NCI-H345 treated with DMSO at 0.1 percent for 48 hours (cell line): ENCODE measurements around the gene TNS3.

Experiments used
- DNase-seq: peaks from one replicate; lab custom pipeline; 2025; ENCODE audit not compliant: unreplicated experiment; lab: John Stamatoyannopoulos, UW

TNS3 gene

DNA sequence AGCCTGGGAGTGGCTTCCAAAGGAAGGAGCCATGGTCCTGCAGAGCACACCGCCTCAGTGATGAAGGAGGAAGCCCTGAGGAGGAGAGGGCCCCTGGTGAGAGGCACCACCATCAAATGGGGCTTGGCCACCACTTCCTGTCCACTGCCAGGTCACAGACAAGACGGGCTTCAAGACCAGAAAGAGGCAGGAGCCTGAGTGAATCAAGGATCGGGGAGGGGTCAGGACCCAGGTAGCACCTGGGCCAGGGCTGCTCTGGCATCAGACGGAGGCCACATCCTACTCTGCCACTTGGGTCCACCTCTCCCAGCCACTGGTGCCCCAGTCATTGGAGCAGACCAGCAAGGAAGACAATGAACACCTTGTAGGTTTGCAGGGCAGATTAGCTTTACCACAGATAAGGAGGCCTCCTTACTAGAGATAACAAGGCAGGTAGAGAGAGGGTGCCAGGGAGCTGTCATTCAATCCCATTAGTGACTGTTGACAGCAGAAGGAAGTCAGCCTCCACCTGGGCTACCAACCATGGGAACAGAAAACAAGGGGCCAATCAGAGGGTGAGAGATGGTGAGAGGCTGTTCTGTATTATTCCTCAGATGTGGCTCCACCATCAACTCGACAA lies 143.4 kb downstream of the TNS3 start:
- no peak for DNase-seq

DNA sequence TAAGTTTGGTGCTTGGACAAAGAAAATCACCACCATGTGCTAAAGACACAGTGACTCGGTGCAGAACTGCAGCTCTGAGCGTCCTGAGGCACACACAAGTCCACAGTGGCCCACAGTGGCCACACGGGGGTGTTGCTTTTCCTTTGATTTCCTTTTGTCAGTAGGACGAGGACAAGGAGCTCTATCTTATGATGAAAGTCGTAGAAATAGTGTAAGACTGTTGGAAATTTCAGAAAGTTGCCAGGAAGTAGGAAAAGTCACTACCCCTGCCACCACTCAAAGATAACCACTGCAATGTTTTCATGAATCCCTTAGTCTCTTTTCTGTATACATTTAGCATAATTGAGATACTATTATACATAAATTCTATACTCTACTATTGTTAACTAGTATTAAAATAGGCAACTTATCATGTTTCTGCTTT lies 146.0 kb downstream of the TNS3 start:
- no peak for DNase-seq

DNA sequence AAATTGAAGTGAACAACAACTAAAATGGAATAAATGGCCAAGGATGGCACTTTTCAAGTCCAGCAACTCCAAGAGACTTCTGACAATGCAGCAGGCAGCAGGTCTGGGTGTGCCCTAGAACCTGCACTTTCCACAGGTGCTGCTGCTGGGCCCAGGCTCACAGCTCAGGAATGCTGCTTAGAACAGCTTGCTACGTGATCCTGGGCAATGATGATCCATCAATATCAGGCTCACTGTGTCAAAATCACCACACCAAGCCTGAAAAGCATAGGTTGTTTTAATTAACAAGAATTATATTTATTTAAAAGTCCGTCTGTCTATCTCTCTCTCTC lies 148.4 kb downstream of the TNS3 start:
- no peak for DNase-seq

DNA sequence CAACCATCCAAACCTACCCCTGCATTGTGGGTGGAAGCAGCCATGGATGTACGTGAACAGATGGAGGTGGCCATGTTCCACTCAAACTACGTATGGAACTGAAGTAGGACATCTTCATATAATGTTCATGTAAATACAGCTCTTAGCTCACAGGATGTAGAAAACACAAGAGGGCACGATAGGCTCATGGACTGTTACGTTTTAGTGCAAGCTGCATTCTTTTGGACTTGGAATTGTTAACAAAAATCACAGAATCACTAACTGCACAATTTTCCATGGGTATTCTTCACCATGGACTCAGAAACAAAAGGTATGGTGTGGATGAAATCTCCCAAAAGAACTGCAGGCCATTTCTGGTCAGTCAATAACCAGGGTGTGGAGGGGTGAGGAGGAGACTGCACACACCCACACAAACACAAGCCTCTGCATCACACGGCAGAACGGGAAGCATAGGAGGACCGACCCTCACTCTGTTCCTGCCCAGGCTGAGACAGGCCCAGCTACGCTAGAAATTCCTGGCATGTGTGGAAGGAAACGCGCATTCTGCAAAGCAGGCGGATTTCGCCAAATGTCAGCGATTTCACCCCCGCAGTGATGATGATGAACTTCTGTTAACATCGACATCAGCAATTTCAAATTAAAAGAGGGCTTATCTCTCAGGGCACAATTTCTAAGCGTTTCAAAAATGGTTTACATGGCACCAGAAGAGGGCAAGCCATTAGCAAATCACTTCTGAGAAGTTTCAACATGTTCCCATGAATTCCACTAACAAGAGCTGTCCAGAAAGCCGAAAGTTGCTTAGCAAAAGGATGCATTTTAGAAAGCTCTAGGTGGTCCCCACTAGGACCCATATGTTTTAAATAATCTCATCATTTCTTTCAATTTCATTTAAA lies 149.0 kb downstream of the TNS3 start:
- DNase-seq = no peak

DNA sequence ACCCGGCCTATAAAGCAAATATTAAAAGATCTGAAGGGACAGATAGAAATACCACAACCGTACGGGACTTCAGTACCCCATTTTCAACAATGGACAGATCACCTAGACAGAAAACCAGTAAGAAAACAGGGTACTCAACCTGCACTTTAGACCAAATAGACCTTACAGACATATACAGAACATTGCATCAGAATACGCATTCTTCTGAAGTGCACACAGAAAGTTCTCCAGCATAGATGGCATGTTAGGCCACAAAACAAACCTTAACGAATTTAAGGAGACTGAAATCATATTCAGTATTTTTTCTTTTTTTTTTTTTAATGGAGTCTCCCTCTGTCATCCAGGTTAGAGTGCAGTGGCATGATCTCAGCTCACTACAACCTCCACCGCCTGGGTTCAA lies 151.5 kb downstream of the TNS3 start:
- DNase-seq = no peak

DNA sequence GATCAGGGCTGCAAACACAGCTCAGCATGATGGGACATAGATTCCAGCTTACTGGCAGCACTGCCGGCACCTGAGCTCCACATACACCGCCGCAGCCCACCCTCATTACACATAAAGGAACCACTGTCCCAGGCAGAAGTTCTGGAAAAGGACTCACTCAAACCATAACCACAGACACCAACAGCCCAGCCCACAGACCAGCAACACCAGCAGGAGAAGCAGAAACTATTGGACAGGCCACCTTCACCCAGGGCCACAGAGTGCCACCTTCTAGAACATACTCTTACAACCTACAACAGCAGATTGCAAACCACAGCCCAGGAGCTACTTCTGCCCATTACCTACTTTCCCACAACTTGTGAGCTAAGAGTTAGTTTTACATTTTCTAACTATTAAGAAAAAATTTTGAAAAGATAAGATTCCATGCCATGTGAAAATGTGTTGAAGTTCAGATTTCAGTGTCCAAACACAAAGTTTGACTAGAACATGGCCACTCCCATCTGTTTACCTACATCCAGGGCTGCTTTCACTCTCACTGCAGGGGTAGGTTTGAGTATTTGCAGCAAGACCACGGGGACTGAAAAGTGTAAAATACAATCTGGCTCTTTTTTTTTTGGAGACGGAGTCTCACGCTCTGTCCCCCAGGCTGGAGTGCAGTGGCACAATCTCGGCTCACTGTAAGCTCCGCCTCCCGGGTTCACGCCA lies 153.0 kb downstream of the TNS3 start:
- no peak for DNase-seq

DNA sequence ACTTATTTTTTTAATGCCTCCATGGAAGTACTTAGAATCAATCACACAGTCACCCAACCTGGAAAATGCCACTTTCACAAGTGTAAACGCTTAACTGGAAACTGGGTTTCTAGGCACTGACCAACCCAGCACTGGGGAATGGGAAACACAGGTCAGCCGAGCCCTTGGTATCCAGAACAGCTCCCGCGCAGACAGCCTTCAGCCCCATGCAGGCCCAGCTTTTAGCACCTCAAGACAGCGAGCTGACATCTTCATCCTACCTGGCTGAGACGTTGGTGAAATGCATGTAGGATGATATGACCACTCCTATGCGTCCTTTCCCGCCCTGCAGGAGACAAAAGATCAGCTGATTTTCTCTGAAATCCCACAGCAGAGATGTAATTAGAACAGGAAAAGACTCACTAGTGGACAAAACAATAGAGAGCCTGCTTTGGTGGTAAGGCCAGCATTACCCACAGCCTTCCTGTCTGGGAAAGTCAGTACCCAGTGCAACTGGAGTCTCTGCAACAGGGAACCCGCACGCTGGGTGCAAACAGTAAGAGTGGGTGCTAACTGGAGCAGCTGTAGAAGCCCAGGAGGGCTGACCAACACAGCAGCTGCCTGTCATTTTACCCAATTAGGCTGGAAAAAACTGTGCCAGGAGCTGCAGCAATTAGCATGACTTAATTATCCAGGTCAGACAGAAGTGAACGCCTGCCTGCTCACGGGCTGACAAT lies 153.7 kb downstream of the TNS3 start:
- DNase-seq = no peak

DNA sequence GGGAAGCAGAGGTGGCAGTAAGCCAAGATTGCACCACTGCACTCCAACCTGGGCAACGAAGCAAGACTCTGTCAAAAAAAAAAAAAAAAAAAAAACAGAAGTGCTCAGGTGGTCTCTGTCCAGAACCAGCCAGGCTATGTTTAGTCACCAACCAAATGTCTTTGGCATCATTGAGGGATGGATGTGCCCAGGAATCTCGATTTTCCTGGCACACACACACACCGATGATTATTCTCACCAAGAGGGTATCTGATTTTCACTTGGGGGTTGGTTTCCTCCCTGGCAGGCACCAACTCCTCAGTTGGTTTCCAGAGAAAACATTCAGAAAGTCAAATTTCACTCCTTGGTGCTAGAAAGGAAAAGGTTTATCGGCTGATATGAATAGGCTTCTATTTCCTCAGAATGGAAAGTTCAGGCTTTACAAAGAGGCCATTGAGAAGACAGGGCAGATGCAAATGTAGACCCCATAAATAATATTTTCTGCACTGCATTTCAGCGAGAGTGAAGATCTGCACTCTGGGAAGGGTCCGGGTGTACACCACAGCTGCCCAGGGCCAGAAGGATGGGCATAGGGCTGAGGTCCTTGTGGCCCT lies 154.8 kb downstream of the TNS3 start:
- DNase-seq = no peak

DNA sequence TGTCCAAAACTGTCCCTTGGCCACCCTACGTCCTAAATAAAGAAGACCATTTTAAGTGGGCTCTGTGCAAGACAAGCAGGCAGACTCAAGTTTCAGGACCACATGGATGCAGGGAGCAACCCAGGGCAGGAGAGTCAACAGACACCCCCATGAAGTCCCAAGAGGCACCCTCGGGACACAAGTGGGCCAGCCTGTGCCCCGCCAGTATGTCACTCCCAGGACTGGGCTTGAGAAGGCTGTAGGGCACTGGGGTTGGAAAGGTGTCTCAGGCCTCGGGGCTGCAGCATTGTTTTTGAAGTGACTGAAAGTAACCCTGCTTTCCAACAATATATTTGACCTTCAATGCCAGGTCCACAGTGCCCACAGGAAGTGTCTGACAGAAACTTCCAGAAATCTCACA lies 157.4 kb downstream of the TNS3 start:
- no peak for DNase-seq

DNA sequence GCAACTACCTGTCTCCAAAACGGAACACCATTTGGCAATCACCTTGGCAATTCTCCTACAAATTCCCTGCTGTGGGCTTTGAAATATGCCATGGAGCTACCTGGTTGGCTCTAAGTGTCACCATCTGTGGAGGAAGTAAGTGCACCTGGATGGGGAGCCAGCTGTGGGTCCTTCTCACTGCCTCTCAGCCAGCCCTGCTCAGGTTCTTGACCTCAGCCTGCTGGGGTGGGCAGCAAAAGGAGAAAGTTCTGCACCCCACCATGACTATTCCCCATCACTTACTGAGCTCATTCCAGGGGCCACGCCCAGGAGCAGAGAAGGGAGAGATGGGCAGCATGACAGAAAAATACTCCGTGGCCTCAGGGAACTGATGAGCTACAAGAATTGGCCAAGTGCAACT lies 158.7 kb downstream of the TNS3 start:
- no peak for DNase-seq

DNA sequence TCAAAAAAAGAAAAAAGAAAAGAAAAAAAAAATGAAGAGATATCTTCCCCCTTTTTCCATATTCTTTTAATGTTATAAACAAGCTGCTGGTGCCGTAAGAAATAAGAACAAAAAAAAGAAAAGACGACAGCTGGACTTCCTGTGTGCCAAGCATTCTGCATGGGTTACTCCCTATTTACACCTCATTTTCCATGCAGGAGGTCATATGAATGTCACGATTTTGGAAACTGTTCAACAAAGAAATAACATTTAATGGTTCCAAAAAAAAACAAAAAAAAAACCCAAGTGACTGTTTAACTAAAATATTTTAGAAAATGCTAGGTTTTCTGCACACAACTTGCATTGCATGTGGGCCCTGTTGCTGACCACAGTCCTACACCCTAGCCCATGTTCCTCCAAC lies 159.3 kb downstream of the TNS3 start:
- DNase-seq = no peak

DNA sequence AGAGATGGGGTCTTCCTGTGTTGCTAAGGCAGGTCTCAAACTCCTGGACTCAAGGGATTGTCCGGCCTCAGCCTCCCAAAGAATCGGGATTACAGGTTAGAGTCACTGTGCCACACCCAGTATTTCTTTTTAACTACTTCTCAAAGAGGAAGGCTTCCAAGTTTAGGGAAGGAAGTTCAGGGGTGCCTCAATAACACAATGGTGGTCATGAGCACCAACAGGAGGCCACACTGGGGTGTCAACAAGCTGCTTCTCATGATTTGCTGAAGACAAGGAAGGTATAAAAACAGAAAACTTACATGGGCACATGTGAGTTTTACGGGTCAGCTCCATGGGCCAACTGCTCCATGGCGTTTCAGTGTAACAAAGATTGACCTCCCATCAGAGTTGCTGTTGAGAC lies 160.5 kb downstream of the TNS3 start:
- no peak for DNase-seq

DNA sequence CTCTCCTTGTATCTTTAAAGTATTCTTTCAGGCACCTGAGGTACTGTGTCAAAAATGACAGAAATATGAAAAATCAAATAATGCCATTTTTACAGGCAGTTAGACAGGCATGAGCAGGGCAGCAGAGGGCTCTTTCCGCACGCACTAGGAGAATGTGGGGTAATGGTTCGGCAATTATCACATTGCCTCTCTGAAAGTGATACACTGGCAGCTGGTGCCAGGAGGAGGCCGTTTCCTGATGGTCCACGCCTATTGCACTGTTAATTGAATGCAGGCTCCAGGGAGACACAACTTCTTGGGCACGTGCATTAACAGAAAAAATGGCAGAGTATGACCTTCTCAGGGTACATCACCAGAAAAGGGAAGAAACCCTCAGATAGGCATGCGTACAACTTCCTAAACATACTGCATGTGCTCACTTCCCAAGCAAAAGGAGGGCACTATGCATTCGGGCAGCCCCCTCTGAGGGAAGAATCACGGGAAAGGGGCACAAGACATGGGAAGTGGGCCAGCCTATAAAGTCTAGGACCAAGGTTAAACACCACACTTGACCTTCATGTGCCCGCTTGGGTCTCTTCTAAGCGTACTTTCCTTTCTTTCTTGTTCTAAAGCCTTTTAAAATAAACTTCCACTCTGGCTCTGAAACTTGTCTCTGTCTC lies 161.7 kb downstream of the TNS3 start:
- DNase-seq = no peak

DNA sequence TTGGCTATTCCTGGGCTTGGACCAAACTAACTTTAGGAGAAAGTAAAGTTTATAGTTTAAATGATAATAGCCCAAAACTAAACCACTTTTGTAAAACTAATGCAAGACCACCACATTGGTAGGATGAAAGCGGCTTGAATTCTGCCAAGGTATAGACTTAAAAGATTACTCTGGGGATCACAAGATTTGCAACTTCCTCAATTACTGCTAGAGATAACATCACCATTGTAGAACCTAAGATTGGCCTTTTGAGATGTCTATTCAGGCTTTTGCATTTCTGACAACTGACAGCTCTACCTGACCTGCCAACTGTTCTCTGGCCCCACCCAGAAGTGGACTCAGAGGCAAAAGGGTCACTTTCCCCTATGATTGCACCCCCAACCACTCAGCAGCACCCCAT lies 162.4 kb downstream of the TNS3 start:
- no peak for DNase-seq

DNA sequence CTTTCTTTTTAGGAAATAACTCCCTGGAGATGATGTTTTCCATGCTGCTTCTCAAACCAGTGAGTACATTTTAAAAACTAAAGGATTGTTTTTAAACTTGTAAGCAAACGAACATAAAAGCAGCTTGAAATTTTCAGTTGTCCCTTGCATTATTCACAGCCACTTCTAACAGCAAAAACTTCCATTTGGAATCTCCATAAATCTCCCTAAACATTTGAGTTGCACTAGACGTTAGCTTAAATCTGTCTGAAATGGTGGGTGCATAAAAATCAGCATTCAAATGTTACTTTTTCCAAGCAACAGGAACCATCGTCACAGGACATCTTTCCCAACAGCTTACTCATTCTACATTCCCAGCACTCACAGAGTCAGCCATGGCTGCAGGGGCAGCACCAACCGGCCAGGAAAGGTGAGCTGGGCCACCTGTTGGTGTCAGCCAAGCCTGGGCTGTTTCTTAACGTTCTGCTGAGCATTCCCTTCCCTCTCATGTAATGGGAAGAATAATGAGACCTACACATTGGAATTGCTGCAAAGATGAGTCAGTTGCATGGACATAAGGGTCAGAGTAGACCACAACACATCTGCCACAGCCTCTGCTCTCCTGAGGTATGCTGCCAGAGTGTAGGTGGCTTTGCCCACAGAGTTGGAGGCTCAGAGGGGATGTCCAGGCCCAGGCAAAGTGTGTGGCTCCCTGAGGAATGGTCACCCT lies 163.2 kb downstream of the TNS3 start:
- no peak for DNase-seq

DNA sequence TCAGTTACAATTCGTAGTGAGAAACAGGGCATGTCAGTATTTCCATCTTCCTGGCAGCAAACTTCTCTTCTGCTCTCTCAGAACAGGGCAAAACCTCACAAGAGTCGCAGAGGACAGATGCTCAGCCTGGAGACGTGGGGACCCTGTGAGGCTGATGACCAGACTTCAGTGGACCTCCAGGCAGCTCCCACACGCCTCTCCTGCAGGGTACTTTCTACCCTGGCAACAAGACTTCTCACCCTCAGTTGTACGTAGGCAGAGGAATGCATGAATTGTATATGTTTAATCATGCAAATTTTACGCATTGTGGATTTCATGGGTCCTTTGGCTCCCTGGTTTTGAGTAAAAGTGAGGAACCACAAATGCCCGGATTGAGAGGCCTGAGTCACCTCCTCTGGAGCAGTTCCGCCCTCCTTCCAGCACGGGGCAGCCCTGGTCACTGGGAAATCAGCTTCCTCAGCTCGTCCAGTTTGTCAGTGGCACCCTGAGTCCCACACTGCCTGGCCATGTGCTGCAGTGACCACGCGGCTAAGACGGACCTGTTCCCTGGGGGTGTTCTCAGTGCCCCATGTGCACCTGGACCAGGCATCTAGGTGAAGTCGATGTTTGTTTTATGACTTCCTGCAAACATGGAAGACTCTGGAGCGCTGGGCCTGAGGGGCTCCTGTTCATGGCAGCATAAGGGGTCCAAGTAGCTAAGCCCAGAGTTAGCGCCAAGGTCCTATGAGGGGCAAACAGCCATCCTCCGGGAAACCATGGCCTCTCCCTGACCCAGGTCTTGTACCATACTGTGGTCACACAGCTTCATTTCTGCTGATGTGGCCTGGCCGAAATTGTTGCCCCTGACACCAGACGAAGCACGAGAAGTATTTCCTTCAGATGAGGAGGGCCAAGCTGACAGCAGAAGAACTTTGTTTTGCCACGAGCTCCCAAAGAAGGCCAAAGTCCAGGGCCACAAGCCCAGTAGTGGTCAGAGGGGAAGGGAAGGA lies 165.1 kb downstream of the TNS3 start:
- DNase-seq = no peak

DNA sequence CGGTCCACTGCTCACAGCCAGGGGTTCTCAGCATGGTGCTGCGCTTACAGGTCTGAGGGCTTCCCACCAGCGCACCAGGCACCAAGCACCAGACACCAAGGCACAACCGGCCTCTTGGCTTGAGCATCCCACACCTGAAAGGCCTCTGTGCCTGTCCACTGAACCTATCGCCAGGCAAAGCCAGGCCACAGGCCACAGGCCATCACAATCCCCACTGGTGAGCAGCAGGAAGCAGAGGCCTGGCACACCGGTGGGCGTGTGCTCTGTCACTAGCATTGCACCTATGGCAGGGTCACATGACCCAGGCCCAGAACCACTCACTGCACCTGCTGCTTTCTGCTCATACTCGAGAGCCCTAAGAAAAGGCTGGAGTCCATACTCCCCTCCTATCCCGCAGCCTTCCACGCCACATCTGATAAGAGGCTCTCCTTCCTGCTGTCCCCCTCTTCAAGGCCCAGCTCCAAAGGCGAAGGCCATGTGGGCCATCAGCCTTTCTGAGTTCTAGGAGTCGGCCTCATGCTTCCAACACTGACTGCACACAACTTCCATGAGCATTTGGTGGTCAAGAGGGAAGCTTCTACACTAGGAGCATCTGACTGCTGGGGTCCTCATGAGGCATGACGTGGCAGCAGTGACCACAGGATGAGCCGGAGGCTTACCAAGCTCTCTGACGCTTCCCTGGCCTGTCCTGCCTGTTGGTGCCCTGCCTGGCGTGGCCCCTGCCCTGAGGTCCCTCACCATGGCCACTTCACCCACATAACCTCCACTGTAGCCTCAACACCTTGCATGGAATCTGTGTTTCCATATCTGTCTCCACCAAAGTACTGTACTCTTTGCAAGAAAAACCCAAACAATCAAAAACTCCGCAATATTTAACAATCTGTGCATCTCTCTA lies 166.3 kb downstream of the TNS3 start:
- DNase-seq = no peak
